ENCODE results near the gene PRPSAP1. TPM values are rescaled to one million over a fixed set of nuclear protein-coding genes. Genes with fewer than 3 reads are reported as not detected.
"Not testable (repeated sequence)": the region's sequence is repeated elsewhere in the genome, so short reads cannot be mapped to it uniquely, and the experiment has no call there.

PRPSAP1 gene
- total RNA-seq, 2 experiments from 2014 or later: 10.8 to 12.1 TPM

DNA sequence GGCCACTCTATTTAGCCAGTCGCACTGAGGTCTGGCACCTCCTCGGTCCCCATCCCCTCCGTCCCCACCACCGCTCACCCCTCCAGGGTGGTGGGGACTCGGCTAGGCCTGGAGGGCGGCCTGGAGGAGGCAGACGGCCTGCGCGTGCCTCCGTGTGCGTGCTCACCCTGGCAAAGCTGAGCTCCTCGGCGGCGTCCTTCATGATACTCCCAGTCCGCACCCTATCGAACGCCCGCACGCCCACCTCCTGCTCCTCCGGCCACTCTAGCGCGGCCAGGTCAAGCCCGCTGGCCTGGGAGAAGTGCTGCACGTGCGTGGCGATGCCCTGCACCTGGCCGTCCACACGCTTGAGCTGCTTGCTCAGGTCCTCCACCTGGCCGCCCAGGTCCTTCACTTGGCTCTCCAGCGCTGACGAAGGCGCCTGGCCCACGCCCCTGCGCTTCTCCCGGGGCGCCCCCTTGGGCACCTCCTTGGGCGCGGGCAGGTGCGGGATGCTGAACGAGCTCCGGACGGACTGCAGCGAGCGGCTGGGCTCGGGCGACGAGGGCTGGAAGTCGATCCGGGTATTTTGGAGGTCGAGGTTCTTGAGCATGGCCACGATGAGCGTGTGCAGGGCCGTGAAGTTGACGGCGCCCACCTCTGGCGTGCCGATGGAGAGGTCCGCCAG is 46.3 kb downstream of the PRPSAP1 start:
- peaks cover 13% of the 10 kb centered on the region for H3K36me3 ChIP-seq (ENCODE audit: insufficient read depth, low read length)
- ATAC-seq (ENCODE audit: poor library complexity) (no peak), DNase-seq (no peak)
- intact Hi-C loops (cut with DNase I, micrococcal nuclease): loop anchor here in 1 of 2 experiments (10.0 kb wide), 1 partner anchor 197 kb away; the partner anchor contains the start of gene RHBDF2
- H3K27ac Mint-ChIP-seq: no peak overlapping the region
- no peaks in the 10 kb centered on the region for H3K9me3 ChIP-seq (ENCODE audit: control insufficient read depth in 1 of 2, insufficient read depth in 1 of 2, low read length in 2 of 2)
- H3K4me1 ChIP-seq (ENCODE audit: insufficient read depth, low read length): no peaks in the 10 kb centered on the region
- TF ChIP-seq, protein P1, sequence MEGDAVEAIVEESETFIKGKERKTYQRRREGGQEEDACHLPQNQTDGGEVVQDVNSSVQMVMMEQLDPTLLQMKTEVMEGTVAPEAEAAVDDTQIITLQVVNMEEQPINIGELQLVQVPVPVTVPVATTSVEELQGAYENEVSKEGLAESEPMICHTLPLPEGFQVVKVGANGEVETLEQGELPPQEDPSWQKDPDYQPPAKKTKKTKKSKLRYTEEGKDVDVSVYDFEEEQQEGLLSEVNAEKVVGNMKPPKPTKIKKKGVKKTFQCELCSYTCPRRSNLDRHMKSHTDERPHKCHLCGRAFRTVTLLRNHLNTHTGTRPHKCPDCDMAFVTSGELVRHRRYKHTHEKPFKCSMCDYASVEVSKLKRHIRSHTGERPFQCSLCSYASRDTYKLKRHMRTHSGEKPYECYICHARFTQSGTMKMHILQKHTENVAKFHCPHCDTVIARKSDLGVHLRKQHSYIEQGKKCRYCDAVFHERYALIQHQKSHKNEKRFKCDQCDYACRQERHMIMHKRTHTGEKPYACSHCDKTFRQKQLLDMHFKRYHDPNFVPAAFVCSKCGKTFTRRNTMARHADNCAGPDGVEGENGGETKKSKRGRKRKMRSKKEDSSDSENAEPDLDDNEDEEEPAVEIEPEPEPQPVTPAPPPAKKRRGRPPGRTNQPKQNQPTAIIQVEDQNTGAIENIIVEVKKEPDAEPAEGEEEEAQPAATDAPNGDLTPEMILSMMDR (IDR thresholded peaks at IDR 0.05): no peak
- peaks cover 18% of the 10 kb centered on the region for H3K36me3 Mint-ChIP-seq (ENCODE audit: low read depth)
- no peak overlapping the region for H3K4me3 Mint-ChIP-seq
- H3K27ac ChIP-seq (ENCODE audit: low read depth in 1 of 2, low read length in 2 of 2): no peak overlapping the region
- no peaks in the 10 kb centered on the region for H3K4me1 Mint-ChIP-seq (ENCODE audit: low read depth)
- no peaks in the 10 kb centered on the region for H3K9me3 Mint-ChIP-seq
- POLR2A ChIA-PET: no interaction called here
- no peaks in the 10 kb centered on the region for H3K27me3 Mint-ChIP-seq
- no peak overlapping the region for H3K4me3 ChIP-seq (ENCODE audit: low read length)
- CTCF ChIA-PET: no interaction called here
- no peaks in the 10 kb centered on the region for H3K27me3 ChIP-seq (ENCODE audit: control insufficient read depth in 1 of 2, insufficient read depth in 2 of 2, low read length in 2 of 2)

DNA sequence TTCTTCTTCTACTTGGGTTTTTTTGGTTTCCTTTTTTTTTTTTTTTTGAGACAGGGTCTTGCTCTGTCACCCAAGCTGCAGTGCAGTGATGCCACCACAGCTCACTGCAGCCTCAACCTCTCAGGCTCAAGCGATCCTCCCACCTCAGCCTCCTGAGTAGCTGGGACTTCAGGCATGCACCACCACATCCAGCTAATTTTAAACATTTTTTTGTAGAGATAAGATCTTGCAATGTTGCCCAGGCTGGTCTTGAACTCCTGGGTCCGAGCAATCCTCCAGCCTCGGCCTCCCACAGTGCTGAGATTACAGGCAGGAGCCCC is 48.6 kb downstream of the PRPSAP1 start:
- H3K36me3 ChIP-seq (ENCODE audit: insufficient read depth, low read length); H3K9me3 Mint-ChIP-seq; H3K27me3 ChIP-seq (ENCODE audit: control insufficient read depth in 1 of 2, insufficient read depth in 2 of 2, low read length in 2 of 2); DNase-seq; H3K9me3 ChIP-seq (ENCODE audit: control insufficient read depth in 1 of 2, insufficient read depth in 1 of 2, low read length in 2 of 2); H3K27ac ChIP-seq (ENCODE audit: low read depth in 1 of 2, low read length in 2 of 2); H3K4me3 Mint-ChIP-seq; ATAC-seq (ENCODE audit: poor library complexity); H3K27me3 Mint-ChIP-seq; H3K4me1 ChIP-seq (ENCODE audit: insufficient read depth, low read length); H3K4me1 Mint-ChIP-seq (ENCODE audit: low read depth); H3K36me3 Mint-ChIP-seq (ENCODE audit: low read depth); H3K4me3 ChIP-seq (ENCODE audit: low read length); CTCF ChIA-PET; H3K27ac Mint-ChIP-seq: not testable (repeated sequence)
- POLR2A ChIA-PET: interaction anchor here (0.9 kb wide), 1 partner anchor 94 kb away, joined by 4 read pairs; no protein-coding TSS in a partner anchor
- intact Hi-C loops (cut with DNase I, micrococcal nuclease): loop anchor here in 1 of 2 experiments (10.0 kb wide), 1 partner anchor 200 kb away; the partner anchor contains the start of gene RHBDF2

DNA sequence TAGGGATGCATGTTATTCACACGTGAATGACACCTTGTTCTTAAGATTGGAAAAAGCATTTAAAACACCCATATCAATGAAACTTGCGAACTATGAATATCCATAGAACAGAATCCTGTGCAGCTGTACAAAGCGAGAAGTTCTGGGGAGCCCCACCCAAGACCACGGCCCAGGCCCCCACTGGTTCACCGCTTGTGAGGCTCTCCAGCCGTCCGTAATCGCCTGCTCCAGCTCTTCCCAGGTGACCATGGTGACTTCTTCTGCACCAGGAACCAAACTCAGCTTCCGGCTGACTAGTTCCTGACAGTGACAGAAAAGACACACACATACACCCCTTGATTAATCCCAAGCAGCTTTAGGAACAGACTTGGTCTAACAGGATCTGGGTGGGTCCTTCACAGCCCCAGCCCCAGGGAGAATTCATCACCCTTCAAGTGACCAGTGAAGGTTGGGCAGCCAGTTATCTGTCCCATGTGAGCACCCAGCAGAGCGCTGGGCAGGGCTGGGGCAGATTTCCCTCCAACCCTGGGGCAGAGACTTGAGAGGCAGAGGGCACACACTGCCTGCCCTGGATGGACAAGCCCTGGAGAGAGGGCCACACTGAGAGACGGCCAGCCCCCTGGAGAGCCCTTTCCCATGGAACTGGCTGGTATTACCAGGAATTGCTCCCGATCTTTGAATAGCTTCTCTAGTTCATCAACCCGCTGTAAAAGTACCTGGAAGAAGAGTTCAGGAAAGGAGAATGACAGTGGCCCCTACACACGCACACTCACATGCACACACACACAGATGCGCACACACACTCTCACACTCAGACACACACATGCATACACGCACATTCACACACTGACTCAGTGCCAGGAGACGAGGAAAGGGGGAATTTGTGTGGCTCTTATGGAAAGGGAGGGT is 49.2 kb downstream of the PRPSAP1 start:
- Histone ChIP-seq H3K36me3 (ENCODE audit: insufficient read depth, low read length) (no peaks in the 10 kb centered on the region), H3K9me3 (ENCODE audit: control insufficient read depth in 1 of 2, insufficient read depth in 1 of 2, low read length in 2 of 2) (no peaks in the 10 kb centered on the region), H3K4me3 (ENCODE audit: low read length) (no peak overlapping the region), H3K27me3 (ENCODE audit: control insufficient read depth in 1 of 2, insufficient read depth in 2 of 2, low read length in 2 of 2) (no peaks in the 10 kb centered on the region), H3K27ac (ENCODE audit: low read depth in 1 of 2, low read length in 2 of 2) (no peak overlapping the region), H3K4me1 (ENCODE audit: insufficient read depth, low read length) (no peaks in the 10 kb centered on the region)
- Mint-ChIP-seq H3K9me3 (no peaks in the 10 kb centered on the region), H3K27ac (no peak overlapping the region), H3K4me1 (ENCODE audit: low read depth) (no peaks in the 10 kb centered on the region), H3K27me3 (no peaks in the 10 kb centered on the region), H3K36me3 (ENCODE audit: low read depth) (peaks cover 3% of the 10 kb centered on the region), H3K4me3 (no peak overlapping the region)
- CTCF ChIA-PET: interaction anchor here (1.6 to 2.2 kb wide), 2 partner anchors 80 to 93 kb away, joined by 6 to 15 read pairs; partner anchors contain the start of gene SPHK1
- intact Hi-C loops (cut with DNase I, micrococcal nuclease): loop anchor here in 1 of 2 experiments (10.0 kb wide), 1 partner anchor 200 kb away; the partner anchor contains the start of gene RHBDF2
- TF ChIP-seq, protein P1 (IDR thresholded peaks at IDR 0.05): no peak
- POLR2A ChIA-PET: no interaction called here
- DNase-seq (no peak), ATAC-seq (ENCODE audit: poor library complexity) (no peak)
